Measurements from ENCODE around the gene PAPPA2.

Gene PAPPA2

GRCh38 chr1:176849281-176849680 lies 386.3 kb downstream of the PAPPA2 start:
- Histone ChIP-seq H3K36me3 (ENCODE audit: control insufficient read depth, insufficient read depth, low read length, severe bottlenecking) (no peaks in the 10 kb centered on the region), H3K4me1 (ENCODE audit: control insufficient read depth, insufficient read depth, low read length) (peaks cover 13% of the 10 kb centered on the region), H3K9ac (ENCODE audit: low read length) (no peak overlapping the region), H3K9me3 (ENCODE audit: control insufficient read depth, low read length) (no peaks in the 10 kb centered on the region), H3K4me3 (ENCODE audit: low read length) (no peak overlapping the region), H3K27me3 (replicated peaks; ENCODE audit: control insufficient read depth, insufficient read depth, low read length) (peaks cover 6% of the 10 kb centered on the region)
- DNase-seq (ENCODE audit: low read depth): no peak

- Histone ChIP-seq H3K4me1 (ENCODE audit: control insufficient read depth, insufficient read depth, low read length) (peaks cover 12% of the 10 kb centered on the region), H3K4me3 (ENCODE audit: low read length) (no peak overlapping the region), H3K9me3 (ENCODE audit: control insufficient read depth, low read length) (no peaks in the 10 kb centered on the region), H3K9ac (ENCODE audit: low read length) (no peak overlapping the region), H3K27me3 (replicated peaks; ENCODE audit: control insufficient read depth, insufficient read depth, low read length) (peaks cover 6% of the 10 kb centered on the region), H3K36me3 (ENCODE audit: control insufficient read depth, insufficient read depth, low read length, severe bottlenecking) (no peaks in the 10 kb centered on the region)
- DNase-seq (ENCODE audit: low read depth): no peak
These were observed 387.9 kb downstream of the PAPPA2 start for GRCh38 chr1:176850871-176851270.

- DNase-seq (ENCODE audit: low read depth): no peak
- Histone ChIP-seq H3K9me3 (ENCODE audit: control insufficient read depth, low read length) (no peaks in the 10 kb centered on the region), H3K4me1 (ENCODE audit: control insufficient read depth, insufficient read depth, low read length) (peaks cover 6% of the 10 kb centered on the region), H3K36me3 (ENCODE audit: control insufficient read depth, insufficient read depth, low read length, severe bottlenecking) (no peaks in the 10 kb centered on the region), H3K27me3 (replicated peaks; ENCODE audit: control insufficient read depth, insufficient read depth, low read length) (peaks cover 6% of the 10 kb centered on the region), H3K9ac (ENCODE audit: low read length) (no peak overlapping the region), H3K4me3 (ENCODE audit: low read length) (no peak overlapping the region)
These were observed 389.1 kb downstream of the PAPPA2 start for GRCh38 chr1:176852124-176852523.

- no peaks in the 10 kb centered on the region for H3K36me3 ChIP-seq (ENCODE audit: control insufficient read depth, insufficient read depth, low read length, severe bottlenecking)
- no peak for DNase-seq (ENCODE audit: low read depth)
- H3K4me1 ChIP-seq (ENCODE audit: control insufficient read depth, insufficient read depth, low read length): peaks cover 16% of the 10 kb centered on the region
- H3K27me3 ChIP-seq (replicated peaks; ENCODE audit: control insufficient read depth, insufficient read depth, low read length): peaks cover 6% of the 10 kb centered on the region
- H3K4me3 ChIP-seq (ENCODE audit: low read length): no peak overlapping the region
- no peak overlapping the region for H3K9ac ChIP-seq (ENCODE audit: low read length)
- no peaks in the 10 kb centered on the region for H3K9me3 ChIP-seq (ENCODE audit: control insufficient read depth, low read length)
These were observed 390.5 kb downstream of the PAPPA2 start for GRCh38 chr1:176853503-176853902.

GRCh38 chr1:176854121-176854520 lies 391.1 kb downstream of the PAPPA2 start:
- Histone ChIP-seq H3K4me1 (ENCODE audit: control insufficient read depth, insufficient read depth, low read length) (peaks cover 18% of the 10 kb centered on the region), H3K9me3 (ENCODE audit: control insufficient read depth, low read length) (no peaks in the 10 kb centered on the region), H3K4me3 (ENCODE audit: low read length) (no peak overlapping the region), H3K36me3 (ENCODE audit: control insufficient read depth, insufficient read depth, low read length, severe bottlenecking) (no peaks in the 10 kb centered on the region), H3K27me3 (replicated peaks; ENCODE audit: control insufficient read depth, insufficient read depth, low read length) (peaks cover 6% of the 10 kb centered on the region), H3K9ac (ENCODE audit: low read length) (no peak overlapping the region)
- DNase-seq (ENCODE audit: low read depth): no peak

GRCh38 chr1:176854758-176855745 lies 392.1 kb downstream of the PAPPA2 start:
- H3K9me3 ChIP-seq (ENCODE audit: control insufficient read depth, low read length): no peaks in the 10 kb centered on the region

GRCh38 chr1:176857632-176858031 lies 394.7 kb downstream of the PAPPA2 start:
- Histone ChIP-seq H3K4me3 (ENCODE audit: low read length) (no peak overlapping the region), H3K9ac (ENCODE audit: low read length) (no peak overlapping the region), H3K36me3 (ENCODE audit: control insufficient read depth, insufficient read depth, low read length, severe bottlenecking) (no peaks in the 10 kb centered on the region), H3K9me3 (ENCODE audit: control insufficient read depth, low read length) (no peaks in the 10 kb centered on the region), H3K27me3 (replicated peaks; ENCODE audit: control insufficient read depth, insufficient read depth, low read length) (no peaks in the 10 kb centered on the region), H3K4me1 (ENCODE audit: control insufficient read depth, insufficient read depth, low read length) (peaks cover 18% of the 10 kb centered on the region)
- no peak for DNase-seq (ENCODE audit: low read depth)

More at GRCh38 chr1:176854758-176855745, 392.1 kb downstream of the PAPPA2 start:
- no peaks in the 10 kb centered on the region for H3K36me3 ChIP-seq (ENCODE audit: control insufficient read depth, insufficient read depth, low read length, severe bottlenecking)
- H3K27me3 ChIP-seq (replicated peaks; ENCODE audit: control insufficient read depth, insufficient read depth, low read length): peaks cover 6% of the 10 kb centered on the region
- H3K4me3 ChIP-seq (ENCODE audit: low read length): no peak overlapping the region
- no peak overlapping the region for H3K9ac ChIP-seq (ENCODE audit: low read length)
- DNase-seq (ENCODE audit: low read depth): no peak
- H3K4me1 ChIP-seq (ENCODE audit: control insufficient read depth, insufficient read depth, low read length): peaks cover 18% of the 10 kb centered on the region

GRCh38 chr1:176858433-176858916 lies 395.5 kb downstream of the PAPPA2 start:
- H3K36me3 ChIP-seq (ENCODE audit: control insufficient read depth, insufficient read depth, low read length, severe bottlenecking): no peaks in the 10 kb centered on the region
- H3K9ac ChIP-seq (ENCODE audit: low read length): no peak overlapping the region
- peaks cover 18% of the 10 kb centered on the region for H3K4me1 ChIP-seq (ENCODE audit: control insufficient read depth, insufficient read depth, low read length)
- H3K9me3 ChIP-seq (ENCODE audit: control insufficient read depth, low read length): no peaks in the 10 kb centered on the region
- H3K4me3 ChIP-seq (ENCODE audit: low read length): no peak overlapping the region
- H3K27me3 ChIP-seq (replicated peaks; ENCODE audit: control insufficient read depth, insufficient read depth, low read length): no peaks in the 10 kb centered on the region
- no peak for DNase-seq (ENCODE audit: low read depth)

GRCh38 chr1:176863613-176864012 lies 400.6 kb downstream of the PAPPA2 start:
- no peaks in the 10 kb centered on the region for H3K9me3 ChIP-seq (ENCODE audit: control insufficient read depth, low read length)
- no peak for DNase-seq (ENCODE audit: low read depth)
- no peaks in the 10 kb centered on the region for H3K36me3 ChIP-seq (ENCODE audit: control insufficient read depth, insufficient read depth, low read length, severe bottlenecking)
- no peak overlapping the region for H3K9ac ChIP-seq (ENCODE audit: low read length)
- peaks cover under 1% of the 10 kb centered on the region for H3K4me1 ChIP-seq (ENCODE audit: control insufficient read depth, insufficient read depth, low read length)
- H3K4me3 ChIP-seq (ENCODE audit: low read length): no peak overlapping the region
- no peaks in the 10 kb centered on the region for H3K27me3 ChIP-seq (replicated peaks; ENCODE audit: control insufficient read depth, insufficient read depth, low read length)

GRCh38 chr1:176864211-176864610 lies 401.2 kb downstream of the PAPPA2 start:
- no peak for DNase-seq (ENCODE audit: low read depth)
- no peak overlapping the region for H3K9ac ChIP-seq (ENCODE audit: low read length)
- no peak overlapping the region for H3K4me3 ChIP-seq (ENCODE audit: low read length)
- H3K4me1 ChIP-seq (ENCODE audit: control insufficient read depth, insufficient read depth, low read length): no peaks in the 10 kb centered on the region
- no peaks in the 10 kb centered on the region for H3K27me3 ChIP-seq (replicated peaks; ENCODE audit: control insufficient read depth, insufficient read depth, low read length)
- H3K36me3 ChIP-seq (ENCODE audit: control insufficient read depth, insufficient read depth, low read length, severe bottlenecking): no peaks in the 10 kb centered on the region
- H3K9me3 ChIP-seq (ENCODE audit: control insufficient read depth, low read length): no peaks in the 10 kb centered on the region

- Histone ChIP-seq H3K9me3 (ENCODE audit: control insufficient read depth, low read length) (no peaks in the 10 kb centered on the region), H3K36me3 (ENCODE audit: control insufficient read depth, insufficient read depth, low read length, severe bottlenecking) (no peaks in the 10 kb centered on the region), H3K4me1 (ENCODE audit: control insufficient read depth, insufficient read depth, low read length) (no peaks in the 10 kb centered on the region), H3K9ac (ENCODE audit: low read length) (no peak overlapping the region), H3K4me3 (ENCODE audit: low read length) (no peak overlapping the region), H3K27me3 (replicated peaks; ENCODE audit: control insufficient read depth, insufficient read depth, low read length) (no peaks in the 10 kb centered on the region)
- DNase-seq (ENCODE audit: low read depth): no peak
These were observed 403.2 kb downstream of the PAPPA2 start for GRCh38 chr1:176866011-176866714.

All from adipocyte (in vitro differentiated cells).